CD4-positive, alpha-beta T cell treated with Interferon alpha-2 for 1 hour (primary cell): ENCODE results near the gene ENTPD7.

Experiments used
- DNase-seq, 2 donors: peaks; one replicate each; pipeline ENCODE4 v3.0.0-alpha.2; 2020 to 2022

Gene ENTPD7

DNA sequence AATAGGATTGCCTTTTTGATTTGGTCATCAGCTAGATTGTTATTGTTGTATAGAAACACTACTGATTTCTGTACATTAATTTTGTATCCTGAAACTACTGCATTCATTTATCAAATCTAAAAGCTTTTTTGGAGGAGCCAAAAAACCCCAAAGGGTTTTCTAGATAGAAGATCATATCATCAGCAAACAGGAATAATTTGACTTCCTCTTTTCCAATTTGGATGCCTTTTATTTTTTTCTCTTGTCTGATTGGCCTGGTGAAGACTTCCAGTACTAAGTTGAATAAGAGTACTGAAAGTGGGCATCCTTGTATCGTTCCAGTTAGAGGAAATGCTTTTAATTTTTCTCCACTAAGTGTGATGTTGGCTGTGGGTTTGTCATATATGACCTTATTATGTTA, 10.6 kb upstream of the ENTPD7 start:
- DNase-seq = no peak

DNA sequence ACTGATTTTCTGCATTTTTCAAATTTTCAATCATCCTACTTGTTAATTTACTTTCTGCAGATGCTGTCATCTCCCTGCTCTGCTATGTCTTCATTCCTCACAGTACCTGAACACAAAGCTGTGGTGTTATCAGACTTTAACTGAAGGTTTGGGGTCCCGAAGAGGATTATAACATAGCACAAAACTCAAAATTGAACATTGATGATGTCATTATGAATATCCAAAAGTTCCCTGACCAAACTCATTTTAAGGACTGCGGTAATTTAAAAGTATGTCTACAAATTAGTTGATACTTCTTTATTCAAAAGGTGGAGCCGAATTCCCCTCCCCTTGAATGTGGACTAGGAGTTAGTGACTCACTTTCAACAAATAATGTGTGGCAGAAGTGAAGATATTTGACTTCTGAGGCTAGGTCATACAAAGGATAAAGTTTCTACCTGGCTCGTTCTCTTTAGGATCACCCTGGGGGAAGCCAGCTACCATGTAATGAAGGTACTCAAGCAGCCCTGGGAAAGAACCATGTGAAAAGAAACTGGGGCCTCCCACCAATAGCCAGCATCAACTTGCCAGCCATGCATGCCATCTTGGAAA, 6.4 kb upstream of the ENTPD7 start:
- DNase-seq = no peak

DNA sequence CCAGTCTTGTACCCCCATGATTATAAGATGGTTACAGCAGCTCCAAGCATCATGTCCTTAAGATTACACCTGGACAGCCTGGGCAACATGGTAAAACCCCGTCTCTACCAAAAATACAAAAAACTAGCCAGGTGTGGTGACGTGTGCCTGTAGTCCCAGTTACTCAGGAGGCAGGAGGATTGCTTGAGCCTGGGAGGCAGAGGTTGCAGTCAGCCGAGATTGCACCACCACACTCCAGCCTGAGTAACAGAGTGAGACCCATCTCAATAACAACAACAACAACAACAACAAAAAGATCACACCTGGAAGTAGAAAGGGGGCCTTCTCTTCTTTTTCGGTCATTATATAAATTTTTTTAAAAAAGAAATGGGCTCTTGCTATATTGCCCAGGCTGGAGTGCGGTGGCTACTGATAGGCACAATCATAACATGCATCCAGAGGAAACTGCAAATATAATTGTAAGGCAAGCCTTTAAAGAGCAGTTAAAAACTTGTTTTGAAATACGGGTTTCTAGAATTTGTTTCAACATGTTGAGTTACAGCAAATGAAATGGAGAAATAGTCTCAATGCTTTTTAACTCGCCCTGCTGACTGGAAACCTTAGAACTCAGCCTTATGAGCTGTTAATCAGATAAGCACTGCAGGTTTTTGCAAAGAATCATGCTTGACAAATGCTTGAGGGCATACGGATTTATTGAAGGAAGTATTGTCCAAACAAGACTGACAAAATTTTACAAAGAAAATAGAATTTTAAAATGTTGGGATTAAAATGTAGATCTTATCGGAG, 4.7 kb upstream of the ENTPD7 start:
- DNase-seq = no peak

DNA sequence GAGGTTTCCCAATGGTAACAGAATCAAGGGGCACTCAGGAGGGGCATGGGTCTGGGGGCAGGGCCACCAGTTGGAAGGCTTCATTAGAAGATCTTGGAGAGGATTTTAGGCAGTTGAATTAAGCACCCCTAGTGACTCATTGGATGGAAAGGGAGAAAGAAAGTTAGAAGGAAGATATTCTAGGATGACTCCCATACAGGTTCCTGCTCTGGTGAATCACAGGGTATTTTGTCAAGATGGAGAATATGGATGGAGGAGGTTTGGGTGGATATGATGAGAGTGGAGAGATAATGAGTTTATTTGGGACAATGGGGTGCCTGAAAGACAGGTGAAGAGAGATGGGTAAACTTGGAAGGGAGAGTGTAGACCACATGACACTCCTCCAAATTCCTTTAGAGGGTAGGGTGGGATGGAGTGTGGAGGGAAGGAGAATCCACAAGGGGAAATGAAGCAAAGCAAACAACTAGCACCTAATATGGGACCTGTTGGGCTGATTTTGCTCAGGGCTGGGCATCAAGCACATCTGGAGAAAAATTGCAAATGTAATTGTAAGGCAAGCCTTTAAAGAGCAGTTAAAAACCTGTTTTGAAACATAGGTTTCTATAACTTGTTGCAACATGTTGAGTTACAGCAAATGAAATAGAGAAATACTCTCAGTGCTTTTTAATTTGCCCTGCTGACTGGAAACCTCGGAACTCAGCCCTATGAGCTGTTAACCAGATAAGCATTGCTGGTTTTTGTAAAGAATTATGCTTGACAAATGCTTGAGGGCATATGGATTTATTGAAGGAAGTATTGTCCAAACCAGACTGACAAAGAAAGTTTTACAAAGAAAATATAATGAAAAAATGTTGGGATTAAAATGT, 2.9 kb upstream of the ENTPD7 start:
- no peak for DNase-seq

DNA sequence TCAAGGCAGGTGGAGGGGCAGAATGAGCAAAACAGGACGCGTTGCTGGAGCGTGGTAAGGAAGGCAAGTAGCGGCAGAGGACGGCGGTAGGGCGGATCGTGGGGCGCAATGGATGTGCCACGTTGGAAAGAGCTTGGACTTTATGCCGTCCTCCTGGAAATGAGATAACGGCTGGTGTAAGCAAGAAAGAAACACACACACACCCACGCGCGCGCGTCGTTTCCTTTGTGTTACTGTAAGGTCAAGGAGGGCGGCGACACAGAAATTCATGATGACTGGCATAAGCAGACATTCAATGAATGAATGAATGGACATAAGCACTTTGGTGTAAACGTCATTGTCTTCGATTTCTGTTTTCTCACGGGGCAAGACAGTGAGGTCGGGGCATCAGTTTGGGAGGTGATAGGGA, 683 bp upstream of the ENTPD7 start:
- peak; percentile 12 to 43 for DNase-seq

DNA sequence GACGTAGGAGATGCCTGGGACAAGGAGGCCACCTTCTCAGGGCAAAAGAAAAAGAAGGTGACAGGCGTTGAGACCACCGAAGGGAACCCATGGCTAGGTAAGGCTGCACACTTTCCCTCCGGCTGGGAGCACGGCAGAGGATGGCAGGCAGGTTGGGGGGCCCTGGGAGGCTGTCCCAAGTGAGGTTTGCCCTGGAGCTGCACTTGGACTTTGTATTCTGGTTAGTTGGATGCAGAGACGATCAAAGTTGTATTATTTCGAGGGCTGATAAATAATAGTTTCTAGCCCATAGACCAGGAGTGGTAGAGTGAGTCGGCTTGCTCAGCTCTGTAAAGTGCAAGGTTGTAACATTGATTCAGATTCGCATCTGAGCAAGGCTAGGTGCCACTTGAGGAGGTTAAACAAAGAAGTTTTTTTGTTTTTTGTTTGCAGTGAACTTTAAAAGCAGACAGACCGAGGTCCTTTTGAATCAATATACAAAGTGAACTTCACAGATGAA, 608 bp downstream of the ENTPD7 start:
- DNase-seq = no peak

DNA sequence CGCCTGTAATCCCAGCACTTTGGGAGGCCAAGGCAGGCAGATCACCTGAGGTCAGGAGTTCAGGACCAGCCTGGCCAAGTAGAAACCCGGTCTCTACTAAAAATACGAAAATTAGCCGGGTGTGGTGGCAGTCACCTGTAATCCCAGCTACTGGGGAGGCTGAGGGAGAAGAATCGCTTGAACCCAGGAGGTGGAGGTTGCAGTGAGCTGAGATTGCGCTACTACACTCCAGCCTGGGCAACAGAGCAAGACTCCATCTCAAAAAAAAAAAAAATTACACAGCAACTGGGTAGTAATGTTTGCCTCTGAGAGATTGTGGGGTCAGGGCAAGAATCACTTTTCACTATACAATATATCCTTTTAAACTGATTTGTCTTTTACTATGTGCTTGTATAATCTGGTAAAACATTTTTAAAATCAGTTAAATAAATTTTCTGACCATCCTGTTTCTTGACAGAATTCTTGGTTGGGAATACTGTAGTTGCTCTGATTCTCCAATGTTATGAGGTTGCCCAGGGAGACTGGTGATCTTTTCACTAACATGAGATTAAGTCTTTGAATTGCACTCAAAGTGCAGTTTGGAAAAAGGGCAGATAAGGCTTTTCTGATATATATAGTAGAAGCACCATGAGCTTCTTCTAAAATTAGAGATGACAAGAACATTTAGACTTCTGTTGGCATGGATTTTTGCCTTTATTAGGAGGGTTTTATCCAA, 1.5 kb downstream of the ENTPD7 start:
- no peak for DNase-seq

DNA sequence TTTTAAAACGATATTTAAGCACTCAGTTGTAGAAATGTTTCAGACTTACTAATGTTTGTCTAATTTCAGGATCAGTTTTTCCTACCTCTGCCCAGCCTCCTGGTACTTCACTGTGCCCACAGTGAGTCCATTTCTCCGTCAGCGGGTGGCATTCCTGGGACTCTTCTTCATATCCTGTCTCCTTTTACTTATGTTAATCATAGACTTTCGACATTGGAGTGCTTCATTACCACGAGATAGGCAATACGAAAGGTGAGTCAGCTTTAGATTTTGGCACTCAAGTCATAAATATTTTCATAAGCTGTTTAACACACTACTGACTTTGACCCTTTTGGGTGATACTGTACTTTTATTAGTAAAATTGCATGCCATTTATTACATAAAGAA, 2.1 kb downstream of the ENTPD7 start:
- DNase-seq = no peak

DNA sequence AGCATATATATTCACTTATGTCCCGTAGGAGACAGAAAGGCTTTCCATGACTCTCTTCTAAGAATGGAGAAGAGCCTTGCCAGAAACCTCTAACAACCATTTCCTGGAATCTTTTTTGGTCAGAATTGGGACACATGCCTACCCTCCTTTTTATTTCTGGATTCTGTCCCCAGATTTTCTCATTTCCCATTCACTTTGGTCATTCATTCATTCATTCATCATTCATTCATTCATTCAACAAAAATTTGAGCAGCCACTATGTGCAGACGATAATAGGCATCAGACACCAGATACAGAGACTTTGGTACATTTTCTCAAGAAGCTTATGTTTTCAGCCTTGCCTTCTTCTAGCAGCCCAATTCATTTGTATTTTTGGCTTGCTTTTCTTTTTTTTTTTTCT, 6.0 kb downstream of the ENTPD7 start:
- no peak for DNase-seq

DNA sequence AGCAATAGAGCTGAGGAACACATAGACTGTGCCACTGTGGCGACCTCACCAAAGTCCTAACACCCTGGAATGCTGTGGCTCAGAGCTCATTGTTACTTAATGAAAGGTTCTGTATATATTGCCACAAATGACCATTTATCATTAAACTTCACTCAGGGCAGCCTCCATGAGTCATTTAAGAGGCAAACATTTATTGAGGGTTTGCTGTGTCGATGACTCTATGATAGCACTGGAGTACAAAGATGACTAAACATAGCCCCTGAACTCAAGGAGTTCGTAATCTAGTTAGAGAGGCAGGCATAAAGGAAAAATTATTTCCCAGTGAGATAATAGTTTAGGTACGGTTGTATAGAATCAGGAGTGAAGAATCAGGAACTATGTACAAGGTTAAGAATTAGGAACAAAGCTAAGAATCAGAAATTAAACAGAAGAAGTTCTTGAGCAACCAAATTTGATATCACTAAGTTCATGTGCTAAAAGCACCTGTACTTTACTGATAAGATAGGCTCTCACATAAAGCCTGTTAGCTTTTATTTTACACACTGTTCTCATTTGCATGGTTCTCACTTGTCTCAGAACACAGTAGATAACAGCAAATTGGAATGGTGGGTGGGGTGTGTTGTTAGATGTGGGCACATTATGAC, 7.9 kb downstream of the ENTPD7 start:
- DNase-seq = no peak

DNA sequence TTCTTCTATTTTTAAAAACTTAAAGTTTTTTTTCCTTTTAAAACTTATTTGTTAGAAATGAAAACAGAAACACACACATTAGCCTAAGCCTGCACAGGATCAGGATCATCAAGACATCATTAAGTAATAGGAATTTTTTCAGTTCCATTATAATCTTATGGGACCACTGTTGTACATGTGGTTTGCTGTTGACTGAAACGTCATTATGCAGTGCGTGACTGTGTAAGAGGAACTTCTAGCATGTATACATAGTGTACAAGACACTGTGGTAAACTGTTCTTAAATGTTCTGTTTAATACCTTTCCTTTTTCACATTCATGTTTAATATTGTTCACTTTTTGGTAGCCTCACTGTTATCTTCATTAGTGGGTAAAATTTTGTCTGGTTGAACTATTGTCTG, 12.1 kb downstream of the ENTPD7 start:
- DNase-seq = no peak

DNA sequence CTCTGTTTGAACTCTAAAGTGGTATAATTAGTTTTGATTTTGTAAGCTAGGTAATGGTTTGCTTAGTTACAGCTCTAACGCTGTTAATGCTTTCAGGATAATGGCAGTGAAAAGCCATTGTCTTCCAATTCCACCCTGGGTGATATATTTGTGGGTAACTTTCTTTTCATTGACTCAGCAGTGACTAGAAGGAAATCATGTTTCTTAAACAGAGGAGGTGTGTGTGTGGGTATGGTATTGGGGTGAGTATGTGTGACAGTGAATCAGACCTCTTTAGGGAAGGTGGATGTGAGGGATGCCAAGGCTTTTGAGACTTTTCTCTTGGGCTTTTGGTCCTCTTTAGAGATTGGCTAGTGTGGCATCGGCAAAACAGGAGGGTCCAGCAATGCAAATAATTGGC, 13.6 kb downstream of the ENTPD7 start:
- no peak for DNase-seq

DNA sequence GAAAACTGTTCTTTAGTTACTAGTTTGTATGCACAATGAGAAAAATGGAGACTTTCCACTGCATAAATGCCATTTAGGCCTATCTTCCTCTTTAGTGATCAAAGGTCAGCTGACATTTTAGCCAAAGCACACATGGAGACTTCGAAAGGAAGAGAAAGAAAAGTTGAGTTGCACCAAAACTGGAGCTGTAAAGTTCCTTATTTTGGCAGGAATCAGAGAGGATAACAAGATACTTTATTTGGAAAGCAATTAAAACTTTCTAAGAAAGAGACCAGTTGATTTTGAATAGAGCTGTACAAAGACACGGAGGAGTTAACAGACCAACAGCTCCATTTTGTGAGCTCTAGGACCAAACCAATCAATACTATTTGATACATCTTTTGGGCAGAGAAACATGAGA, 14.2 kb downstream of the ENTPD7 start:
- no peak for DNase-seq

DNA sequence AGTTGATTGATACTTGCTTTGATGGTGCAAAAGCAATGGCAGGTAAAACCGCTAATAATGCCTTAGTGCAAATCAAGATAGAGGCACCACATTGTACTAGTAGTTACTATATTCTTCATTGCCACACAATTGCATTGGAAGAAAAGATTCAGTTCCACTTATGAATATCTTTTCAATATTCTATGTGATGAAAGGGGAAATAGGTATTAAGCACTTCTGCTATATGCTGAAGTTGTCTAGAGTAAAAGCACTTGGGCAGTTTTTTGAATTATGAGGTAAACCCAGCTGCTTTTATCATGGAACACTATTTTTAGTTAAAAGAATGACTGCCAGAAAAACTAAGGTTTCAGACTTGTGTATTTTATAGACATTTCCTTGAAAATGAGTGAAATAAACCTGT, 15.5 kb downstream of the ENTPD7 start:
- DNase-seq = no peak

DNA sequence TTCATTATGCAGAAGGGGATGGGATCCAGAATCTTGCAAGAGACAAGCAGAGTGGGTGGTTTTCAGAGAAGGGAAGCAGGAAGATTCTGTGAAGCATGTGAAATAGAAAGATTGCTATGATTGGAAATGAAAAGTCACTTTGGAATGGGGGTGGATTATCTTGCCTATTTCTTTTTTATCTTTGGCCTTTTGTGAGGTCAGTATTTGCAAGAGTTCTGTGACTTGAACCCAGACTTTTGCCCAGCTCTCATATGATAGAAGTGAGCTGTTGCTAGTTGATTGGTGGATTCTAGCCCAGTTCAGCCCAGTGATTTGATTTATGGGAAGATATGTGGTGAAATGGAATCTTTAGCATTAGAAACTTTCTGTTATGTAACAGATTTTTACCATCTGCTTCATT, 17.1 kb downstream of the ENTPD7 start:
- no peak for DNase-seq

DNA sequence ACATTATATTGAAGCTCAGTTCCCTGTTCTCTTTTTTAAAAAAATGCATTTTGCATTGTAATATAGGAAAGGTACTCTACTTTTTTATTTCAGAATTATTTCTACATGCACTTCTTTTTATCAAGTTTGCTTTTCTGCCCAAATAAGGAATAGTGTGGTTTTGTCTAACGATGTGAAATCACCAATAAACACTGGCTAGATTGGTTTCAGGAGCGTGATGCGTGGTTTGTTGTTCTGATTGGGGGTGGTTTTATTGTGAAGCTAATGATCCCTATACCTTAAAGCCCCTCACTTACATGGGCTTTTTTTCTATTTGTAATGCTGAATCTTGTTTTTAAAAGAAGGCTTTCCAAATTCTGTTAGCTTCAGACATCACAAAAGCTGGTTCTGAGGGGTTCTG, 17.6 kb downstream of the ENTPD7 start:
- no peak for DNase-seq

DNA sequence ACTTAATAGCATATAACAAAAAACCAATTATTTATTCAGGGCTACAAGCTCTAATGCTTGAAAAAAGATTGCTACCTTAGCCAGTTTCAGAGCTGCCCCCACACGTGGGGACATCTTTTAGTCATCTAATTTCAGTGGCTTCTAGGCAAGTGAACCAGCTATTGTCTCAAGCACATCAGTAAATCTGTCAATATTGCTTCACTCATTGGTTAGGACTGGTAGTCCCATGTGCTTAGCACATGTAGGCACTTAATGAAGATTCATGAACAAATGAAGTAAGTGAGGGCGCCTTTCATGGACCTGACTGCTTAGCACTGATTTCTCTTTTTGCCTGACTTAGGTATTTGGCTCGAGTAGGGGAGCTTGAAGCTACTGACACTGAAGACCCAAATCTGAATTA, 19.6 kb downstream of the ENTPD7 start:
- no peak for DNase-seq

DNA sequence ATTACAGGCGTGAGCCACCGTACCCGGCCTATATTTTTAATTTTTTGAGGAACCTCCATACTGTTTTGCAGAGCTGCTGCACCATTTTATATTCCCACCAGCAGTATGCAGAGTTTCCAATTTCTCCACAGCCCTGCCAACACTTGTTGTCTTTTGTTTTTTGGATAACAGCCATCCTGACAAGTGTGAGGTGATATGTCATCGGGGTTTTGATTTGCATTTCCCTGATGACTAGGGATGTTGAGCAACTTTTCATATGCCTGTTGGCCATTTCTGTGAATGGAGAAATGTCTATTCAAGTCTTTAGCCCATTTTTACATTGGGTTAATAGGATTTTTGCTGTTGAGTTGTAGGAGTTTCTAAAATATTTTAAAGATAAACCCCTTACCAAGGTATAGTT, 22.2 kb downstream of the ENTPD7 start:
- no peak for DNase-seq

DNA sequence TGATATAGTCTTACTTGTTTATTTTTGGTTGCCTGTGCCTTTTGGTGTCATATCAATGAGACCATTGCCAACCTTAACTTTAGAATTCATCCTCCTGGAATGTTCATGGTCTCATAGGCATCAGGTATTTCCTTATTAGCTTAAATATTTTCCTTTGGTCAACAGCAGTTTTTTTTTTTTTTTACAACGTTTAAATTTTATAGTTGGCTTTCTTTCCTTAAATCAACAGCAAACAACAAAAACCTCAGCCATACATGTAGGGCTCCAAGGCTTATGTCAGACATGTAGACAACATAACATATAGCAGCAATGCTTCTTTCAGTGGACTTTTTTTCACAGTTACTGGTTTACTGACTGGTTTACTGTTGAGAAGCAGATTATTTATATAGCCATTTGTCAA, 22.7 kb downstream of the ENTPD7 start:
- DNase-seq = no peak

DNA sequence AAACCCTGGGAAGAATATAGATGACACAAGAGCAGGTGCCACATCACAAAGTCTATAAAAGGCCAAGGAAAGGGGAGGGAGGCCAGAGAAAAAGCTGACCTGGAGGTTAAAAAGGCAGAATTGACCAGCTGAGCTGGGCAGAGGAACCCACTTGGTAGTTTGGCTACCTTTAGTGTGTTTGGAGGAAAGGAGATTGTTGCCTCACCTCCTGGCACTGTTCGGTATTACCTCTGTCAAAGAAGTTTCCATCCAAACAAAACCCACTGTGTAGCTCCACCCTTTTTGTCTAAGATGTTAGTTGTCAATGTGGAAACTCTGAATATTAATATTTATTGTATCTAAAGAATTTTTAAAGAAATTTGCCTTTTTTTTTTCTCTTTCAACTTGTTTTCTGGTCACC, 23.4 kb downstream of the ENTPD7 start:
- no peak for DNase-seq

DNA sequence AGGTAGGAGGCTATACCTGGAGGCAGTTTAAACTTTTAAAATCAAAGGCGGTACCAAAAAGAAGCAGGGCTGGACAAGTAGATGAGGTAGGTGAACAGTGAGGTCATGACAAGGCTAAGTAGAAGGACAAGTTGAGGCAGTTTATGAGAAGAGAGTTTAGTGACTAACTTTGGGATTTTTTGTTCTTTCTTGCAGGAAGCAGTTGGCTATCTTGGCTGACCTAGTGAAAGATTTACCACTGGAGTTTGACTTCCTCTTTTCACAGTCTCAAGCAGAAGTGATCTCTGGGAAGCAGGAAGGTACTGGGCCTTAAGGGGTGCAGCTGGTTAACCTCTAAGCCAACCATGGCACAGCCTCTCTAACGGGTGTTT, 26.3 kb downstream of the ENTPD7 start:
- DNase-seq = peak in 1 of 2 donors; percentile 2

DNA sequence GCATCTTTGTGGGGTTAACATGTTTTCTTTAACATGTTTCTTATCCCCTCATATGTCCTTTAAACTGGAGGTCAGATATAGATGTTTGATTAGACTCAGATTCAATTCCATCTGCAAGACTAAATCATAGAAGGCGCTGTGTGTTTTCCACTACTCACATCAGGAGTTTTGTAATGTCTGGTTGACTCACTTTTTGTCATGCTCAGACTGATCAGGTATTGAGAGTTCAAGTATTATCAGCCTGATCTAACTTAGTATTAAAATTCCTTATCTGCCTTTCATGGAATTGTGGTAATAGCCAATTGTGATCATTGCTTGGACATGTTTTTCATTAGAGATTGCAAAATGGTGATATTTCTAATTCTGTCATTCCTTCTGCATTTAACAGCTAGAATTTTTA, 30.2 kb downstream of the ENTPD7 start:
- DNase-seq = no peak
